GM12875 (cell line): ENCODE data around the gene BMAL2.

Experiments used
- H3K4me3 ChIP-seq: one replicate; pipeline ENCODE4 v1.5.1; 2011; ENCODE audit warnings: low read depth, low read length, control low read depth
- CTCF ChIP-seq: IDR thresholded peaks from 2 replicates; pipeline ENCODE4 v1.5.1; 2011; ENCODE audit warnings: low read depth, mild to moderate bottlenecking, control low read depth, inconsistent platforms, low read length, moderate library complexity, borderline replicate concordance; ENCODE audit not compliant: insufficient read depth

Gene BMAL2

GRCh38 chr12:27303139-27304111, 29.2 kb upstream of the BMAL2 start:
- H3K4me3 ChIP-seq = no peak overlapping the region
- no peak for TF ChIP-seq CTCF

- no peak overlapping the region for H3K4me3 ChIP-seq
- no peak for TF ChIP-seq CTCF
These were observed 27.8 kb upstream of the BMAL2 start for GRCh38 chr12:27304856-27305255.

DNA sequence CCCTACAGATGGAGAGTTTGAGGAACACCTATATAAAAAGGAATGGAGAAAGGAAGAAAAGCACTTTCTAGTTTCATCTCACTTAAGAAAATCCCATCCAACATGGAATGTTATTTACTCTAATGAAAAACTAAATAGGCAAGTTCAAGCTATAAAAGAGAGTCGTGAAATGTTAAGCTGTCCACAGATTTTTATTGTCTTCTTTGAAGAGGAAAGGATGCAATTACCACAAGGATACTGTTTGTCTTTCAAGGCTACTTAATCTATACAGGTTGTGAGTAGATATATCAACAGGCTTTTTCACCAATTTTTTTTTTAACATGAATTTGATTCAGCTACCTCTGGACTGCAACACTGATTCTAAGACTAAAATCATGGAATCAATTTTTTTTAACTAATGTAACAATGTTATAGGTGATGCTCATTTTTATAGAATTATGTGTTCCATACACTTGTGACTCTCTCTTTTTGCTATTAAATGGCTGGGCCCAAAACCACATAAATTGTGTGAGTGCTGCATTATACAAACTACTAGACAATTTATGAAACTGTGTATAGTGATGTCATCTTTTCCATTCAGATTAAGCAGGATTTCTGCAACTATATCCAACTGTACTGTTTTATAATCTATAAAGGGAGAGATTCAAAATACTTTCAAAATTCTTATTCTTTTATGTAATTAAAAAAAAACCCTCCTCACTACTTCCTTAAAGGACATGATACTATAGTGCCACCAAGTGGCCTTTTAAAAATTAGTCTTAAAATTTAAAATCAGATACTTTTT, 26.8 kb upstream of the BMAL2 start:
- no peak overlapping the region for H3K4me3 ChIP-seq
- no peak for TF ChIP-seq CTCF

GRCh38 chr12:27309293-27309994, 23.2 kb upstream of the BMAL2 start:
- no peak overlapping the region for H3K4me3 ChIP-seq
- no peak for TF ChIP-seq CTCF

- TF ChIP-seq CTCF = no peak
- no peak overlapping the region for H3K4me3 ChIP-seq
These were observed 22.7 kb upstream of the BMAL2 start for GRCh38 chr12:27309995-27310315.

DNA sequence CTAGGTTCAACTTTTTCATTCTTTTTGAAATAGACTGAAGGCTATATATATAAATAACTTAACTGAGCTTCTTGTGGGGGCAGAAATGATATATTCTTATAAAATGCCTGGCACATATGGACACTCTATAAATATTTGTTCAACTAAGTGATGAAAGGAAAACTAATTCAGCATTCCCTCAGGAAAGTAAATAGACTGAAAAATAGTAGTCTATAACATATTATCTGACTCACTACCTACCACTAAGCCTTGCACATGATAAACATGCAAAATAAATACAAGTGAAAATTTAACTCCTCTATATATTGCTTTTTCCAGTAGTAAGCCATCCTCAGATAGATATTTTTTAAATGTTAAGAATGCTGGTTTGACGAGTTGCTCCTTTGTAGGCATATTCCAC, 15.7 kb upstream of the BMAL2 start:
- H3K4me3 ChIP-seq = no peak overlapping the region
- no peak for TF ChIP-seq CTCF
